Measurements from ENCODE around the gene MARCHF4. TPM values are rescaled to one million over a fixed set of nuclear protein-coding genes. Genes with fewer than 3 reads are reported as not detected.

MARCHF4 gene
- total RNA-seq: not detected

- Histone ChIP-seq H3K9ac (ENCODE audit: low read depth in 1 of 3, low read length in 3 of 3) (no peak within 1 kb of the TSS), H3K27me3 (ENCODE audit: control insufficient read depth in 3 of 3, insufficient read depth in 3 of 3, low read length in 3 of 3) (peaks cover 37 to 46% (median 39%) of the 10 kb centered on the region in 3 donors), H3K27ac (ENCODE audit: low read depth, low read length) (no peak within 1 kb of the TSS), H3K4me3 (ENCODE audit: low read length in 3 of 3) (peak within 1 kb of the TSS in 2 of 3 donors; percentile 17 to 23), H3K36me3 (ENCODE audit: control insufficient read depth in 3 of 3, insufficient read depth in 3 of 3, low read length in 3 of 3) (no peaks in the 10 kb centered on the region), H3K4me1 (ENCODE audit: control insufficient read depth in 3 of 3, insufficient read depth in 3 of 3, low read length in 3 of 3) (peaks cover 2 to 4% (median 3%) of the 10 kb centered on the region in 3 donors), H3K9me3 (ENCODE audit: control insufficient read depth in 3 of 3, low read length in 3 of 3) (no peaks in the 10 kb centered on the region)
Observed at GRCh38 chr2:216371721-216372702, at the start of gene MARCHF4. TSS of gene MARCHF4 (minus strand) at chr2:216372483. CDS start at chr2:216370260, 2,223 bp downstream.

GRCh38 chr2:216420367-216421101 lies 48.3 kb upstream of the MARCHF4 start:
- H3K4me3 ChIP-seq (ENCODE audit: low read length in 3 of 3): no peak overlapping the region
- no peaks in the 10 kb centered on the region for H3K27me3 ChIP-seq (ENCODE audit: control insufficient read depth in 3 of 3, insufficient read depth in 3 of 3, low read length in 3 of 3)
- peaks cover 35 to 70% (median 66%) of the 10 kb centered on the region in 3 donors for H3K36me3 ChIP-seq (ENCODE audit: control insufficient read depth in 3 of 3, insufficient read depth in 3 of 3, low read length in 3 of 3)
- no peak overlapping the region for H3K9ac ChIP-seq (ENCODE audit: low read depth in 1 of 3, low read length in 3 of 3)
- H3K4me1 ChIP-seq (ENCODE audit: control insufficient read depth in 3 of 3, insufficient read depth in 3 of 3, low read length in 3 of 3): peaks cover 10 to 26% (median 16%) of the 10 kb centered on the region in 3 donors
- no peak overlapping the region for H3K27ac ChIP-seq (ENCODE audit: low read depth, low read length)
- H3K9me3 ChIP-seq (ENCODE audit: control insufficient read depth in 3 of 3, low read length in 3 of 3): no peaks in the 10 kb centered on the region

- H3K27me3 ChIP-seq (ENCODE audit: control insufficient read depth in 3 of 3, insufficient read depth in 3 of 3, low read length in 3 of 3): no peaks in the 10 kb centered on the region
- H3K4me1 ChIP-seq (ENCODE audit: control insufficient read depth in 3 of 3, insufficient read depth in 3 of 3, low read length in 3 of 3): peaks cover 2 to 10% (median 6%) of the 10 kb centered on the region in 3 donors
- no peak overlapping the region for H3K9ac ChIP-seq (ENCODE audit: low read depth in 1 of 3, low read length in 3 of 3)
- no peak overlapping the region for H3K4me3 ChIP-seq (ENCODE audit: low read length in 3 of 3)
- no peaks in the 10 kb centered on the region for H3K9me3 ChIP-seq (ENCODE audit: control insufficient read depth in 3 of 3, low read length in 3 of 3)
- no peak overlapping the region for H3K27ac ChIP-seq (ENCODE audit: low read depth, low read length)
- H3K36me3 ChIP-seq (ENCODE audit: control insufficient read depth in 3 of 3, insufficient read depth in 3 of 3, low read length in 3 of 3): peaks cover 36 to 64% (median 61%) of the 10 kb centered on the region in 3 donors
Observed at GRCh38 chr2:216418981-216419380, 46.7 kb upstream of the MARCHF4 start.

- Histone ChIP-seq H3K4me1 (ENCODE audit: control insufficient read depth in 3 of 3, insufficient read depth in 3 of 3, low read length in 3 of 3) (peaks cover 3 to 4% (median 3%) of the 10 kb centered on the region in 3 donors), H3K4me3 (ENCODE audit: low read length in 3 of 3) (no peak overlapping the region), H3K36me3 (ENCODE audit: control insufficient read depth in 3 of 3, insufficient read depth in 3 of 3, low read length in 3 of 3) (peaks cover 22 to 43% (median 41%) of the 10 kb centered on the region in 3 donors), H3K9me3 (ENCODE audit: control insufficient read depth in 3 of 3, low read length in 3 of 3) (no peaks in the 10 kb centered on the region), H3K27me3 (ENCODE audit: control insufficient read depth in 3 of 3, insufficient read depth in 3 of 3, low read length in 3 of 3) (no peaks in the 10 kb centered on the region), H3K27ac (ENCODE audit: low read depth, low read length) (no peak overlapping the region), H3K9ac (ENCODE audit: low read depth in 1 of 3, low read length in 3 of 3) (no peak overlapping the region)
Observed at GRCh38 chr2:216416571-216417307, 44.5 kb upstream of the MARCHF4 start.

- H3K4me3 ChIP-seq (ENCODE audit: low read length in 3 of 3): no peak overlapping the region
- H3K27me3 ChIP-seq (ENCODE audit: control insufficient read depth in 3 of 3, insufficient read depth in 3 of 3, low read length in 3 of 3): no peaks in the 10 kb centered on the region
- H3K27ac ChIP-seq (ENCODE audit: low read depth, low read length): no peak overlapping the region
- no peaks in the 10 kb centered on the region for H3K9me3 ChIP-seq (ENCODE audit: control insufficient read depth in 3 of 3, low read length in 3 of 3)
- peaks cover 3 to 4% (median 3%) of the 10 kb centered on the region in 3 donors for H3K4me1 ChIP-seq (ENCODE audit: control insufficient read depth in 3 of 3, insufficient read depth in 3 of 3, low read length in 3 of 3)
- peaks cover 22 to 33% (median 33%) of the 10 kb centered on the region in 3 donors for H3K36me3 ChIP-seq (ENCODE audit: control insufficient read depth in 3 of 3, insufficient read depth in 3 of 3, low read length in 3 of 3)
- no peak overlapping the region for H3K9ac ChIP-seq (ENCODE audit: low read depth in 1 of 3, low read length in 3 of 3)
Observed at GRCh38 chr2:216415541-216415940, 43.3 kb upstream of the MARCHF4 start.

- Histone ChIP-seq H3K4me1 (ENCODE audit: control insufficient read depth in 3 of 3, insufficient read depth in 3 of 3, low read length in 3 of 3) (peaks cover 3 to 4% (median 3%) of the 10 kb centered on the region in 3 donors), H3K27me3 (ENCODE audit: control insufficient read depth in 3 of 3, insufficient read depth in 3 of 3, low read length in 3 of 3) (no peaks in the 10 kb centered on the region), H3K27ac (ENCODE audit: low read depth, low read length) (no peak overlapping the region), H3K4me3 (ENCODE audit: low read length in 3 of 3) (no peak overlapping the region), H3K9ac (ENCODE audit: low read depth in 1 of 3, low read length in 3 of 3) (no peak overlapping the region), H3K36me3 (ENCODE audit: control insufficient read depth in 3 of 3, insufficient read depth in 3 of 3, low read length in 3 of 3) (peaks cover 17 to 28% (median 26%) of the 10 kb centered on the region in 3 donors), H3K9me3 (ENCODE audit: control insufficient read depth in 3 of 3, low read length in 3 of 3) (no peaks in the 10 kb centered on the region)
Observed at GRCh38 chr2:216414772-216415319, 42.6 kb upstream of the MARCHF4 start.

GRCh38 chr2:216413882-216414281 lies 41.6 kb upstream of the MARCHF4 start:
- peaks cover 17 to 28% (median 22%) of the 10 kb centered on the region in 3 donors for H3K36me3 ChIP-seq (ENCODE audit: control insufficient read depth in 3 of 3, insufficient read depth in 3 of 3, low read length in 3 of 3)
- H3K9me3 ChIP-seq (ENCODE audit: control insufficient read depth in 3 of 3, low read length in 3 of 3): no peaks in the 10 kb centered on the region
- no peaks in the 10 kb centered on the region for H3K27me3 ChIP-seq (ENCODE audit: control insufficient read depth in 3 of 3, insufficient read depth in 3 of 3, low read length in 3 of 3)
- H3K27ac ChIP-seq (ENCODE audit: low read depth, low read length): no peak overlapping the region
- peaks cover 3 to 4% (median 3%) of the 10 kb centered on the region in 3 donors for H3K4me1 ChIP-seq (ENCODE audit: control insufficient read depth in 3 of 3, insufficient read depth in 3 of 3, low read length in 3 of 3)
- H3K9ac ChIP-seq (ENCODE audit: low read depth in 1 of 3, low read length in 3 of 3): no peak overlapping the region
- no peak overlapping the region for H3K4me3 ChIP-seq (ENCODE audit: low read length in 3 of 3)

GRCh38 chr2:216412022-216412999 lies 40.0 kb upstream of the MARCHF4 start, which contains the start of gene SMARCAL1:
TSS of gene SMARCAL1 (plus strand) at chr2:216412484. CDS start at chr2:216414705, 2,221 bp downstream.
- Histone ChIP-seq H3K9ac (ENCODE audit: low read depth in 1 of 3, low read length in 3 of 3) (peak within 1 kb of the TSS; percentile 94 to 99 (median 95)), H3K27ac (ENCODE audit: low read depth, low read length) (peak within 1 kb of the TSS; percentile 90), H3K27me3 (ENCODE audit: control insufficient read depth in 3 of 3, insufficient read depth in 3 of 3, low read length in 3 of 3) (no peaks in the 10 kb centered on the region), H3K9me3 (ENCODE audit: control insufficient read depth in 3 of 3, low read length in 3 of 3) (no peaks in the 10 kb centered on the region), H3K4me1 (ENCODE audit: control insufficient read depth in 3 of 3, insufficient read depth in 3 of 3, low read length in 3 of 3) (peaks cover 3 to 4% (median 3%) of the 10 kb centered on the region in 3 donors), H3K36me3 (ENCODE audit: control insufficient read depth in 3 of 3, insufficient read depth in 3 of 3, low read length in 3 of 3) (peaks cover 17 to 22% (median 17%) of the 10 kb centered on the region in 3 donors), H3K4me3 (ENCODE audit: low read length in 3 of 3) (peak within 1 kb of the TSS; percentile 87 to 93 (median 92))

All from skeletal muscle tissue (tissue), 4 donors.